MM.1S (cell line): ENCODE measurements around the gene HTR3B.
"Not testable (repeated sequence)": the region's sequence is repeated elsewhere in the genome, so short reads cannot be mapped to it uniquely, and the experiment has no call there.

Experiments used
- DNase-seq: peaks from one replicate; pipeline ENCODE4 v3.0.0-alpha.2; 2015
- H2AFZ ChIP-seq: fragments of 300-600 bp; sonication (generic); 2 replicates; pipeline ENCODE4 v1.6.0; 2016; ENCODE audit warnings: antibody characterized with exemption, low read length
- H3F3A ChIP-seq: fragments of 300-600 bp; sonication (generic); 2 replicates; pipeline ENCODE4 v1.6.1; 2016; ENCODE audit warnings: mild to moderate bottlenecking, antibody characterized with exemption, low read length, moderate library complexity, mixed read lengths; ENCODE audit not compliant: insufficient read depth
- H3K27ac ChIP-seq: fragments of 300-600 bp; sonication (generic); 2 replicates; pipeline ENCODE4 v1.5.1; 2016; ENCODE audit warnings: mild to moderate bottlenecking, low read length
- H3K27me3 ChIP-seq: fragments of 300-600 bp; sonication (generic); replicated peaks from 2 replicates; pipeline ENCODE4 v1.6.0; 2016; ENCODE audit warnings: low read length; ENCODE audit not compliant: insufficient read depth
- H3K36me3 ChIP-seq: fragments of 300-600 bp; sonication (generic); replicated peaks from 2 replicates; pipeline ENCODE4 v1.6.1; 2016; ENCODE audit warnings: mild to moderate bottlenecking, low read length, mixed read lengths; ENCODE audit not compliant: insufficient read depth
- H3K4me1 ChIP-seq: fragments of 300-600 bp; sonication (generic); 2 replicates; pipeline ENCODE4 v1.6.1; 2016; ENCODE audit warnings: low read length, mixed read lengths
- H3K4me2 ChIP-seq: fragments of 300-600 bp; sonication (generic); 2 replicates; pipeline ENCODE4 v1.6.0; 2016; ENCODE audit warnings: low read depth, low read length
- H3K4me3 ChIP-seq: fragments of 300-600 bp; sonication (generic); 2 replicates; pipeline ENCODE4 v1.5.1; 2016; ENCODE audit warnings: low read length, mixed read lengths
- H3K79me2 ChIP-seq: fragments of 300-600 bp; sonication (generic); 2 replicates; pipeline ENCODE4 v1.6.1; 2016; ENCODE audit warnings: mixed run types, low read length, mixed read lengths
- H3K9ac ChIP-seq: fragments of 300-600 bp; sonication (generic); 2 replicates; pipeline ENCODE4 v1.6.1; 2016; ENCODE audit warnings: low read length, mixed read lengths
- H3K9me2 ChIP-seq: fragments of 300-600 bp; sonication (generic); replicated peaks from 2 replicates; pipeline ENCODE4 v1.6.1; 2016; ENCODE audit warnings: mild to moderate bottlenecking, low read length, mixed read lengths; ENCODE audit not compliant: insufficient read depth
- H3K9me3 ChIP-seq: fragments of 300-600 bp; sonication (generic); replicated peaks from 2 replicates; pipeline ENCODE4 v1.6.1; 2016; ENCODE audit warnings: mild to moderate bottlenecking, low read length, mixed read lengths; ENCODE audit not compliant: insufficient read depth
- H4K20me1 ChIP-seq: fragments of 300-600 bp; sonication (generic); 2 replicates; pipeline ENCODE4 v1.6.1; 2016; ENCODE audit warnings: mild to moderate bottlenecking, low read length, moderate library complexity, mixed read lengths; ENCODE audit not compliant: insufficient read depth
- EZH2 ChIP-seq: fragments of 300-600 bp; sonication (generic); optimal IDR thresholded peaks from 2 replicates; pipeline ENCODE3; 2017; ENCODE audit warnings: low read depth, mild to moderate bottlenecking, antibody characterized with exemption, low read length, mixed read lengths
- EZH2phosphoT487 ChIP-seq: fragments of 300-600 bp; sonication (generic); IDR thresholded peaks from 2 replicates; pipeline ENCODE4 v1.6.1; 2018; ENCODE audit warnings: antibody characterized with exemption, low read length
- TF ChIP-seq, protein P1 (sequence below): fragments of 300-600 bp; sonication (generic); IDR thresholded peaks from 2 replicates; pipeline ENCODE4 v1.5.1; 2016; ENCODE audit warnings: antibody characterized with exemption, low read length, mixed read lengths

HTR3B gene

GRCh38 chr11:113932788-113933187, 28.2 kb downstream of the HTR3B start:
- H3K4me3 ChIP-seq, result no peak overlapping the region
- H2AFZ ChIP-seq, result no peak overlapping the region
- no peak overlapping the region for H3K27ac ChIP-seq
- DNase-seq, result no peak
- no peaks in the 10 kb centered on the region for H3F3A ChIP-seq
- no peaks in the 10 kb centered on the region for H3K4me1 ChIP-seq
- H3K4me2 ChIP-seq, result no peak overlapping the region
- H3K79me2 ChIP-seq, result no peaks in the 10 kb centered on the region
- no peak overlapping the region for H3K9ac ChIP-seq
- H3K9me3 ChIP-seq, result no peaks in the 10 kb centered on the region
- no peak for TF ChIP-seq EZH2
- TF ChIP-seq, protein P1, sequence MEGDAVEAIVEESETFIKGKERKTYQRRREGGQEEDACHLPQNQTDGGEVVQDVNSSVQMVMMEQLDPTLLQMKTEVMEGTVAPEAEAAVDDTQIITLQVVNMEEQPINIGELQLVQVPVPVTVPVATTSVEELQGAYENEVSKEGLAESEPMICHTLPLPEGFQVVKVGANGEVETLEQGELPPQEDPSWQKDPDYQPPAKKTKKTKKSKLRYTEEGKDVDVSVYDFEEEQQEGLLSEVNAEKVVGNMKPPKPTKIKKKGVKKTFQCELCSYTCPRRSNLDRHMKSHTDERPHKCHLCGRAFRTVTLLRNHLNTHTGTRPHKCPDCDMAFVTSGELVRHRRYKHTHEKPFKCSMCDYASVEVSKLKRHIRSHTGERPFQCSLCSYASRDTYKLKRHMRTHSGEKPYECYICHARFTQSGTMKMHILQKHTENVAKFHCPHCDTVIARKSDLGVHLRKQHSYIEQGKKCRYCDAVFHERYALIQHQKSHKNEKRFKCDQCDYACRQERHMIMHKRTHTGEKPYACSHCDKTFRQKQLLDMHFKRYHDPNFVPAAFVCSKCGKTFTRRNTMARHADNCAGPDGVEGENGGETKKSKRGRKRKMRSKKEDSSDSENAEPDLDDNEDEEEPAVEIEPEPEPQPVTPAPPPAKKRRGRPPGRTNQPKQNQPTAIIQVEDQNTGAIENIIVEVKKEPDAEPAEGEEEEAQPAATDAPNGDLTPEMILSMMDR, result no peak
- no peak for TF ChIP-seq EZH2phosphoT487
- H4K20me1 ChIP-seq, result no peaks in the 10 kb centered on the region
- H3K9me2 ChIP-seq, result no peaks in the 10 kb centered on the region
- H3K36me3 ChIP-seq, result no peaks in the 10 kb centered on the region
- H3K27me3 ChIP-seq, result no peaks in the 10 kb centered on the region

- H3K79me2 ChIP-seq, H3K9ac ChIP-seq, H2AFZ ChIP-seq, H3K27ac ChIP-seq, H3K4me1 ChIP-seq, H3K9me2 ChIP-seq, H3K4me2 ChIP-seq, H3K4me3 ChIP-seq, H3F3A ChIP-seq, H3K36me3 ChIP-seq, DNase-seq, H3K9me3 ChIP-seq, H4K20me1 ChIP-seq, H3K27me3 ChIP-seq: not testable (repeated sequence)
Measured at GRCh38 chr11:113934193-113934592, 29.6 kb downstream of the HTR3B start.

DNA sequence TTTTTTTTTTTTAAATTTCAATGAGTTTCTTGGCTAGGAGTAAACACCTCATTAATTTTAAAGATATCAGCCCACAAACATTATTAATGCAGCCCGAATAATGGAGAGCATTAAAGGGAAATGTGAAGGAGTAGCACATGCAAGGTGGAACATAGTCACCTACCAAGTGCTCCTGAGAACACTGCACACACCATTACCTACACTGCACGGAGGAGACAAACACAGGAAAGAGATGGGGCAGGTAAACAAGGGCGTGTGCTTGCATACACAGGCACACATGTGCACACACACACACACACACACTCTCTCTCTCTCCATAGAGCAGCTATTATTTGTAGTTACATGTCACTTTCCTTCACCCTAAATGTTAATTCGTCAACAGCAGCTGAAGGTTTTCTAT, 30.2 kb downstream of the HTR3B start:
- no peak overlapping the region for H2AFZ ChIP-seq
- no peak for DNase-seq
- no peak overlapping the region for H3K27ac ChIP-seq
- H3K4me1 ChIP-seq, result no peaks in the 10 kb centered on the region
- TF ChIP-seq EZH2phosphoT487 (no peak), EZH2 (no peak)
- TF ChIP-seq, protein P1, result no peak
- H3K4me2 ChIP-seq, result no peak overlapping the region
- no peak overlapping the region for H3K9ac ChIP-seq
- no peaks in the 10 kb centered on the region for H3F3A ChIP-seq
- H3K9me3 ChIP-seq, result no peaks in the 10 kb centered on the region
- H4K20me1 ChIP-seq, result no peaks in the 10 kb centered on the region
- H3K9me2 ChIP-seq, result no peaks in the 10 kb centered on the region
- no peak overlapping the region for H3K4me3 ChIP-seq
- H3K27me3 ChIP-seq, result no peaks in the 10 kb centered on the region
- no peaks in the 10 kb centered on the region for H3K79me2 ChIP-seq
- H3K36me3 ChIP-seq, result no peaks in the 10 kb centered on the region

DNA sequence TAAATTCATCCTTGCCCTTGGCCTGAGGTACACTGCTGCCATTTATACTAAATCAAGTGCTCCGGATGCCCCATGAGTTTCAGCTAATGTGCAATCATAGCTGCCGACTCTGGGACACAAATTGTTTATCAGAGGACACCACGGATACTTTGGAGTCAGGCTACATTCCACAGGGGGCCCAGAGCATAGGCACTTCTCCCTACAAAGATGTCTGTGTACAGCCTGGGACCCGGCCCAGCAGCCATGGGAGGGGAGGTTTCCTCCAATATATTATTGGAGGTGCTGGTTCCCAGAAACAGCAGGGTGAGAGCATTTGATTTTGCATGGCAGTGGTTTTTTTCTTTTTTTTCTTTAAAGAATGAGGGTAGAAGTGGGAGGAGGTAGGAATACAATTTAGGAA, 31.3 kb downstream of the HTR3B start:
- no peak for DNase-seq
- Histone ChIP-seq H3K9me2 (no peaks in the 10 kb centered on the region), H3K4me2 (no peak overlapping the region), H3K9ac (no peak overlapping the region), H2AFZ (no peak overlapping the region), H3K4me1 (no peaks in the 10 kb centered on the region), H3K27me3 (no peaks in the 10 kb centered on the region), H3K9me3 (no peaks in the 10 kb centered on the region), H3K79me2 (no peaks in the 10 kb centered on the region), H3K36me3 (no peaks in the 10 kb centered on the region), H3F3A (no peaks in the 10 kb centered on the region), H3K27ac (no peak overlapping the region), H4K20me1 (no peaks in the 10 kb centered on the region), H3K4me3 (no peak overlapping the region)
- TF ChIP-seq, protein P1, result no peak
- no peak for TF ChIP-seq EZH2phosphoT487
- no peak for TF ChIP-seq EZH2
